GM19025 (cell line): ENCODE data around the gene CDC42EP4.
"Not testable (repeated sequence)": the region's sequence is repeated elsewhere in the genome, so short reads cannot be mapped to it uniquely, and the experiment has no call there.

ENCODE experiments used
- ATAC-seq: cut with Tn5 transposase; IDR thresholded peaks from one replicate; pipeline ENCODE4 v1.9.1; 2021; ENCODE audit warnings: mild to moderate bottlenecking, low read depth, moderate library complexity; ENCODE audit not compliant: unreplicated experiment

CDC42EP4 gene

DNA sequence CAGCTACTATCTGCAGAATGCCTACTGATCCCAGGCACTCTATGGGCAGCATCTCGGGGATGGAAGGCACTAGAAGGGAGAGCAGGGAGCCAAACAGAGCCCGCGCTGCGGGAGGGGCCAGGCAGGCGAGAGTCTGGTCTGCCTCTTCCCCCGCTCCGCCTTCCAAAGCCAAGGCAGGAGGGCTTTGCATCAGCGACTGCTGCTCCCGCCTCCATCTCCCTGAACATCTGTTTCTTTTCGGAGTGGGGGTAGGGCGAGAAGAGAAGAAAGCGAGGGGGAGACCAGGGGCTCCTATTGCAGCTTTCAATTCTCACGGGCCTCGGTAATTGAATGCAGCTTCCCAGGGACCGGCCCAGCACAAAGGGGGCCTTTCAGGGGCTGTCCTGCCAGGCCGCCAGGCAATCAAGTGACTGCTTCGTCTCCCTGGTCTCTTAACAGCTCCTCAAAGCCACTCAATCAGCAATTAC, 31.4 kb upstream of the CDC42EP4 start:
- no peak for ATAC-seq

DNA sequence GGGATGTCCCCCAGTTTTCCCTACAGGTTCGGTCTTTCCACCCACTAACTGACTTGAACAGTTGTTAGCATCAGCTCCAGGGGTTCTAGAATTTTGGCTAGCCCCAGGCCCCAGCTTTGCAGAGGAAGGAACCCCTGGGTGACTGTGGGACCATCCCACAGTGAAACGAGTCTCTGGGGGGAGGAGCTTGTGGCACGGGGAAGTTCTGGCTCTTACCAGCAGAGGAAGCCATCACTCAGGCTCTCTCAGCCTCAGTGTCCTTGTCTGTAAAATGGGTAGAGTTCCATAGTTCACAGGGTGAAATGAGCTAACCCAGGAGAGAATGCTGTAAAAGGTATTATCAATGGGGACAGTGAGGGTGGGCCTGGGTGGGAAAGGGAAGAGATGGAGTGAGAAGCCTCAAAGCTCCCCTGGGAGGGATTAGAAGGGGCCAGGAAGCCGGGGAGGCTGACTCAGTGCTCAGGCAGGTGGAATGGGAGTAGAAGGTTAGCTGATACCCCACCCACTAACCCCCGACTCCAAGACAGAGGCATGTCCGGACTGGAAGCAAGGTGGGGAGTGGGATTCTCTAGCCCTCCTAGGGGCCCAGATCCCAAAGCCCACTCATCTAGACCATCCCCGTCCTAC, 30.9 kb upstream of the CDC42EP4 start:
- ATAC-seq = no peak

DNA sequence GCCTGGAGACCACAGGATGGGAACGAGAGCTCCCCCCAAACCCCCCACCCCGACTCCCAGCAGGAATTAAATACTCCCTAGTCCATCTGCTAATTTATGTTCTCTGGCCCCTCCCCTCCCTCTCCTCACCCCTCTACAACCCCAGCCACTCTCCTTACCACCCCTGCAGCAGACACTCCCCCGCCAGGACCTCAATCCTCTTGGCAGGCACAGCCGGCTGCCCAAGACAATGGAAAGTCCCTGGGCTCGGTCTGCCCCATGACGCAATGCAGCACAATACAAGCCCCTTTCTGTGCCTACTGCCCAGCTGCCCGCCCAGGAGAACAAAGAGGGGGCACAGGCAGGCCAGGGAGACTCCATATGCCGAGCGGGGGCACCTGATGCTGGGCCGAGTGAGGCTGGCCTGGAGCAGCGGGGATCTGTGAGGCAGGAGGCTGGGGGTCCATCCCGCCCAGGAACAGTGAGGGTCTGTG, 30.3 kb upstream of the CDC42EP4 start:
- no peak for ATAC-seq

DNA sequence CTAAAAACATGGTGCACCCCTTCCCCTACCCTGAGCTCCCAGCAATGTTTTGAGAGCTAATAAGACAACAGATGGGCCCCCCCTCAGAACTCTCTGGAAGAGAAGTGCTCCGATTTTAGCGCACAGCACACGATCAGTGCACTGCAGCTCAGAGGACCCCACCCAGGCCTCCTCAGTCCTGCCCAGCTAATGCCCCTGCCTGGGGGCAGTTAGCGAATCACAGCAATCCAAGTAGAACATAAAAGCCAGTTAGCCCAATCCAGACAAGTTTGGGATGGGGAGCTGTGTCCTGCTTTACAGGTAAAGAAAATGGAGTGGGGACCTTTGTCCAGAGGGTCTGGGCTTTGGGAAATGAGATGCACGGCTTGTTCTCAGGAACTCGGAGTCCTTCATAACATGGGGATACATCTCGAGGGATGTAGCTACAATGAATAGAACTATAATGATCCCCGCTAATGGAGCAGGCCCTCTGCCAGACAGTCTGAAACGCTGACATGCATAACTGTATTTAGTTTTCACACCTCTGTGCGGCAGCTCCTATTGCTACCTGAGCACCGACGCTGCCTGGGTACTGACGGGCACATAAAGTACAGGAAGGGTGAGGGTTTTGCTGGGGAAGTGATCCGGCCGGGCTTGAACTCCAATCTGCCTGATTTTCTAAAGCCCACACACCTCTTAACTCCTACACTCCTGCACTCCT, 29.7 kb upstream of the CDC42EP4 start:
- no peak for ATAC-seq

DNA sequence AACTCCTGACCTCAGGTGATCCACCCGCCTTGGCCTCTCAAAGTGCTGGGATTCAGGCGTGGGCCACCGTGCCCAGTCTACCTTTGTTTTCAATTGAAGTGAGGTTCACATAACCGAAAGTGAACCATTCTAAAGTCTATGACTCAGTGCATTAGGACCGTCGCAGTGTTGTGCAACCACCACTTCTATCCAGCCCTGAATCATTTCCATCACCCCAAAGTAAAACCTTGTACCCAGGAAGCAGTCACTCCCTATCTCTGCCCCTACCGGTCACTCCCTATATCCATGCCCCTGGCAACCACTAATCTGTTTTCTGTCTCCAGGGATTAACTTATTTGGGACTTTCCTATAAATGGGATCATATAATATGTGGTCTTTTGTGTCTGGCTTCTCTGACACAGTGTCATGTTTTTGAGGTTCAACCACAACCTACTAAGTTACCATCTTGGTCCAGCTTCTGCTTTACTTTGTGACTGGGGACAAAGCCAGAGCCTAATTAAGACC, 28.3 kb upstream of the CDC42EP4 start:
- no peak for ATAC-seq

DNA sequence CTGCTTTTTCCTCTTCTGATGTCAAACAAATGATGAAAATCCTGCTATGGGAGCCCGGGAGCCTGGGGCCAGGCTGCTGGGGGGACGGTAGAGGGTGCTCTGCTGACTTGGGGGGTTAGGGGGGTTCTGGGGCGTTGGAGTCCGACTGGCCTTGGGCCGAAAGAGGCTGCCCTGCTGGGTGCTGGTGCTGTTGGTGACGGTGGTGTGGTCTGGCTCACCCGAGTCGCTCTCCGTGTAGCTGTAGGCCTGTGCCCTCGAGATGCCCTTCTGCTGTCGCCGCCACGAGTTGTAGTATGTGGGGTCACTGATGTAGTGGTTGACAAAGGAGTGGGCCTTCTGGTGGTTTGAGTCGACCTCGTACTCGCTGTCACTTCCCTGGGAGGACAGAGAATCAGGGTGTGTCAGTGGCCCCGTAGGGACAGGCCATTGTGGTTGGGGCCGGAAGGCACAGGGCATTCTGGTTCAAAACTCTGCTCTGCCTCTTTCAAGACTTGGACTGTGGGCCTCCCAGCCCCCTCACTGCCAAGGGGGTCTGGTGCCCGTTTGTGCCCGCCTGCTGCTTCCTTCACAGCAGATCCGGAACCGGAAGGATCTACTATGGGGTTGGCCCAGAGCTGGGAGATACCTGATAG, 26.9 kb upstream of the CDC42EP4 start:
- no peak for ATAC-seq

DNA sequence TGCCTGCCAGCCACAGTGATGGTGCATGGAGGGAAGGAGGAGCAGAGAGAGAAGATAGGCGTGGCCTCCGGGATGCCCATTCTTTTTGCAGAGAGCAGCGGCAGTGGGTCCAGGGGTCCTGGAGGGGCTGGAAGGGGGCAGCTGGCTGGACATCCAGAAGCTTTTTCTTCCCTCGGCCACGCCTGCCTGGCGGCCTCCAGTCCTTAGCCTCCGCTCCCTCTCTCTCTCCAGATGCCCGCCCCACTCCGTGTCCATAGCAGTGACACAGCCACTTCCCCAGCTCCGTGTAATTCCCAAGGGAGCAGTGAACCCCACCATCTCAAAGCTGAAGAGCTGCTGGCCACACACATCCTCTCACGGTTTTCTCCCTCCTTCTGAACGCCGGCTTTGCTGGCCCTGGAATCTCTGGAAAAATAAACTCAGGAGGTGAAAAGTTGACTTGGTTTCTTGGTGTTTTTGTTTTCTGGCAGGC, 26.3 kb upstream of the CDC42EP4 start:
- ATAC-seq = no peak

DNA sequence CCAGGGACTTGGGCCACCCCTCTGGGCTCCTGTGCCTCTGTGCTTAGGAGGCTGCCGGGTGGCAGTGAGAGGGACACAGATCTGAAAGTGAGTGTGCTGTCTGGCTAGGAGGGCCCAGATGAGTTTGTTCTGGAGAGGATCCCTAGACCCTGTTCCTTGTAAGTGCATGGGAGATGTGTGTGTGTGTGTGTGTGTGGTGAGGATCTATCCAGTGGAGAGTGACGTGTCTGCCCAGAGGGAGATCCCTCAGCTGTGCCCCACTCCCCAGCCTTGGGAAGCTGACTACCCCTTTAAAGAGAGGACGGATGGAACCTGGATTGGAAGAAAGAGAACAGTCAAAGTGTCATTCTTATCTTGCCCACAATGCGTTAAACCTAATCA, 25.5 kb upstream of the CDC42EP4 start:
- ATAC-seq = no peak

DNA sequence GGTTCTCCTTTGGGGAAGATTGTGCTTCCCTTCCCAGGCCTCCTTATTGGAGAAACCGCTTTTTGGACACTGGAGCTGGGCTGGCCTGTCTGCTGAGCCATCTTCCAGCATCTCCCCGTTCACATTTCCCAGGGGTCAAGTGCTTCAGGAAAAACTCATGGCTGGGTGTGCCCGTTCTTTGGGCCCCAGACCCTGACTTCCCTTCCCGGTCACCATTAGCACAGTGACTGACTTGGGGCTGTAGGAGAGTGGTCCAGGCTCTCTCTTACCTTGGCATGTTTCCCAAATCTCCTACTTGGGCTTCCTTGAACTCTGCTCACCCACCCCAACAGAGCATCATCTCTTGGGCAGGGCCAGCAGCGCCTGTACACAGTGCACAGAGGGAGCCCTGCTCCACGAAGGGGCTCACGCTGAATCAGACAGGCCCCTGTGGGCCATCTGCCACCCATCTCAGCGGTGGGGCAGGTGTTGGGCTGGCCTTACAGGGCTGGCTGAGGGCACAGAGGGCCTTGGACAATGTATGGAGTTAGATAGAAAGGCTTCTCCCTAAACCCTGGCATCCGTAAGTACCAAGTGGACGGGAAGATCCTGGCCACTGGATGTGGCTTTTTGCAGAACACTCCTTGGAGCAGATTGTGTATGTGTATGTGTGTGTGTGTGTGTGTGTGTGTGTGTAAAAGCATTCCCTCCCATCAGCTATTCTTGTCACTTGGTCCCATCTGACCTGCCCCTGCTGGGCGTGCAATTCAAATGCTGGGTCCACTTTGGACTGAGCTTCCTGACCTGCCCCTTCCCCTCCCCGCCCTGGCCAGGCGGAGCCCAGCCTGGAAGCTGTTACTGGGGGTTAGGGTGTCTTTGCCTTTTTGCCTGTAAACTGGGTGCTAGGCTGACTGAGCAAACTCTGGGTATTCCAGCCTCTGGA, 24.9 kb upstream of the CDC42EP4 start:
- no peak for ATAC-seq

DNA sequence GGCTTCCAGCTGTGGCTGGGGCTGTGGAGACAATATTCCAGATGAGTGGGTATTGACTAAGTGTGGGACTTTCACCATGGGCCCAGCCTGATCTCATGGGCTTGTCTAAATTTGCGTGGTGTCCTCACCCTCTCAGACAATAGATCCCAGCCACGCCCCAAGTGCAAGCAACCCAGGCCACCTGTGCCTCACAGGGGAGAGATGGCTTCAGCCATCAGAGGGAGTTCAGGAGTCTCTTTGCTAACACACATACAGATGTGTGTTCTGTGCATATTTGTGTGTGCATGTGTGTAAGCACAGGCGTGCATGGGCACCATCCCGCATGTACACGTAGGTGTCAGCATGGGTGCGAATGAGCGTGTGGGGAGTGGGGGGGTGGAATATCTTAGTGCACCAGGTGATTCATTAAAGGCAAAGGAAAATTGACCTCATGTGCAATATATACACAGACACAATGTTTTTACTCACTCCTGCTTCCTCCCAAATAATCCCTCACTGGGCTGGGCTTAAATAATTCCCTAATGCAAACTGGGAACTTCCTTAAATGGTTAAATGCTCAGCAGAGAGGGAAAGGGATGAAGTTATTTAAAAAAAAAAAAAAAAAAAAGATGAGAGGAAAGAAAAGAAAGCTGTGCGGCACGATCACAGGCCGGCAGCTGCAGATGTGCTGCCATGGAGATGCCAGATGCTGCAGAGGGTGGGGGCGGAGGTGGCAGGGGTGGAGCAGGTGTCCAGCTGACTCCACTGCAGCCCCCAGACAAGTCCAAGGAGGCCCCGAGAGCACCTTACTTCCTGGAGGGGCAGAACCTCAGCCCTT, 24.0 kb upstream of the CDC42EP4 start:
- no peak for ATAC-seq

DNA sequence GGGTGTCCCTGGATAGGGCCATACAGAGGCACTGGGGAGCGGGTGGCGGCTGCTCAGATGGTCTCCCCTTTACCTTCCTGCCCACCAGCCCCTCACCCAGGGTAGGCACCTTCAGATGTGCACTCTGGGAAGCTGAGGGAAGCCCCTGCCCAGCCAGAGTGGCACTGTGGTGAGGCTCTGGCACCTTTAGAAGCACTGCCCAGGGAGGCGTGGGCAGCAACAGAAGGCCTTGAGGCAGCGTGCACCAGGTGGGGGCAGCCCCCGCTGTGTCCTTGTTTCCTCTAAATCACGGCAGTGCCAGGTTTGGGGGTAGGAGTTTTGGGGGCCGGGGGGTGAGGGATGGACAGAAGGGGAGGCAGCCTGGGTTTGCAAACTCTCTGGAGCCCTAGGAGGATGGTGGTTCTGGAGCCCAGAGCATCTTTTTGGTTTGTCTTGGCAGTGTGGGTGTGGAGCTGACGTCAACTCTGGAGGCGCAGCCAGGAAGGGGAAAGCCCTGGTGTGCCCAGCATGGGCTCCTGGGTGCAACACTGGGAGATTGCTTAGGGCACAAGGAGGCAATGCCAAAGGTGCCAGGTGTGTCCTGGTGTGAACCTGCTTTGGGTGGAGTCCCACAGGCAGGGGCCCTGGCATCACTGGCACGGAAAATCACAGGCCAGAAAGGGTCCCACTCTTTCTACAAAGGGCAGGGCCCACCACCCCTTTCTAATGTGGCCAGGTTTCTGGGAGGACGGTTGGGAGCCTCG, 23.1 kb upstream of the CDC42EP4 start:
- ATAC-seq = no peak

DNA sequence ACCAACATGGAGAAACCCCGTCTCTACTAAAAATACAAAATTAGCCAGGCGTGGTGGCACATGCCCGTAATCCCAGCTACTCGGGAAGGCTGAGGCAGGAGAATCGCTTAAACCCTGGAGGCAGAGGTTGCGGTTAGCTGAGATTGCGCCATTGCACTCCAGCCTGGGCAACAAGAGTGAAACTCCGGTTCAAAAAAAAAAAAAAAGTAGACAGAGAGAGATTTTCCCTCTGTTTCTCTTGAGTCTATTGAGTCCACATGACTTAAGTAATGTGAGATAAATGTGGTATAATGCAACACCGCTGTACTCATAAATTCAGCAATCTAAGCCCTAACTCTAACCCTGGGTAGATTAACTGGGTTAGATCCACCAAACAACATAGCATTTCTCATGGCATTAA, 21.6 kb upstream of the CDC42EP4 start:
- ATAC-seq = not testable (repeated sequence)

DNA sequence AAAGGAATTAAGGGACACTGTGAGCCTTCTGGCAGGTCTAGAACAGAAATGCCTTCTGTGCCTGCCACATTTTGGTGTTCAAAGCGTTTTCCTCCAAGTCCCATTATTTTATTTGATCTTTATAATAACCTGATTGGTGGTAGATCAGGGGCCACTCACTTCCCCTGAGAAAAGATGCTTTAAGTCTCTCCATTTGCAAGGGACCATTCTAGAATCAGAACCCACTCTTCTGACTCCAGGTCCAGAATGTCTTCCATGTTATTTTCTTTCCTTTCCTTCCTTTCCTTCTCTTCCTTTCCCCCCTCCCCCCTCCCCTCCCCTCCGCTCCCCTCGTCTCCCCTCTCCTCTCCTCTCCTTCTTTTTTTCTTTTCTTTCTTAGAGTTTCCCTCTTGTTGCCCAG, 19.3 kb upstream of the CDC42EP4 start:
- ATAC-seq = no peak

DNA sequence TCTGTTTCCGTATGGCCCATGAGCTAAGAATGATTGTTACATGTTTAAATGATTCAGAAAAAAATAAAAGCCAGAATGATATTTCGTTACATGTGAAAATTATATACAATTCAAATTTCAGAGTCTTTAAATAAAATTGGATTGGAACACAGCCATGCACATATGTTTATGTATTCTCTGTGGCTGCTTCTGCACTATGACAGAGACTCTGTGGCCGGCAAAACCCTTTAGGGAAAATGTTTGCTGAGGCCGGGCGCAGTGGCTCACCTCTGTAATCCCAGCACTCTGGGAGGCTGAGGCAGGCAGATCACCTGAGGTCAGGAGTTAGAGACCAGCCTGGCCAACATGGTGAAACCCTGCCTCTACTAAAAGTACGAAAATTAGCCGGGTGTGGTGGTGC, 15.9 kb upstream of the CDC42EP4 start:
- ATAC-seq = no peak

DNA sequence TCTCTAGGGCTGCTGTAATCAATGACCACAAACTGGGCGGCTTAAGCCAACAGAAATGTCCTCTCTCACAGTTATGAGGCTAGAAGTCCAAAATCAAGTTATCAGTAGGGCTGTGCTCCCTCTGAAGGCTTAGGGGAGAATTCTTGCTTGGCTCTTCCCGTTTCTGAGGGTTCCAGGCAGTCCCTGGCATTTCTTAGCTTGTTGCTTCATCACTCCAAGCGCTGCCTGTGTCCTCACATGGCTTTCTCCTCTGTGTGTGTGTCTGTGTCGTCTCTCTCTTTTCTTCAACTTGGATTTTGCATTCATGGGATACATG, 13.7 kb upstream of the CDC42EP4 start:
- no peak for ATAC-seq

DNA sequence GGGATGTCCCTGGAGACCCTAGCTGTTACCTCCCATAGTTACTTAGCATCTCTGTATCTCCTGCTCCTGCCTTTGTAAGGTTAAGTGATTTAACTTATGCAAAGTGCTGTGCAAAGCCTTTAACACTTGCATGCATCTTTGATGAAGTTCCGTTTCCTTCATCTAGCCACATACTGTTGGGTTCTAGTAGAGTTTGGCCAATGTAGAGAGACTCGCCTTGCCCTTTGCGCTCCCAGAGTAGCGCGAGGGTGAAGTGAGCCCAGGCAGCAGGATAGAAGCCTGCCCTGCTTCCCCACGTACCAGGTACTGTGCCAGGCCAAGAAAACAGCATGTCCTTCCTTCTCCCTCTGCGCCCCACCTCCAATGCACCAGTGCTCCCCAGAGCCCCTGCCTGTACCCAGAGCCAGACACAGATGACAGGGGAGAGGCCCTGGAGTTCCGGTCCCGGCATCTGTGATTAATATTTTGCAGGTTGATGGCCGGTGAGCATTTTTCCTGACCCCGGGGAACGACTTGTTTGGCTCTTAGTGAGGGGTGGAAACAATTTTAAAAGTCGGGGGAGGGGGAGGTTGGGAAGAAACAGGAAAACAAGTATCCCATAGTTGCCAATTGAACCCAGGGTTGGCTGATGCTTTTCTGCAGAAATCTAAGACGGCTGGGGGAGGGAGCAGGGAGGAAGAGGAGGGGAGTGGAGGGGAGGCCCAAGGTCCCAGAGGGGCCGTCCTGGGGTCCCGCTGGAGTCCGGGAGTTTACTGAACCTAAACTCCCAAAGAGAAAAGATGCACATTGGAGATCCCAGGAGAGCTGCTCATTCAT, 13.1 kb upstream of the CDC42EP4 start:
- ATAC-seq = no peak

DNA sequence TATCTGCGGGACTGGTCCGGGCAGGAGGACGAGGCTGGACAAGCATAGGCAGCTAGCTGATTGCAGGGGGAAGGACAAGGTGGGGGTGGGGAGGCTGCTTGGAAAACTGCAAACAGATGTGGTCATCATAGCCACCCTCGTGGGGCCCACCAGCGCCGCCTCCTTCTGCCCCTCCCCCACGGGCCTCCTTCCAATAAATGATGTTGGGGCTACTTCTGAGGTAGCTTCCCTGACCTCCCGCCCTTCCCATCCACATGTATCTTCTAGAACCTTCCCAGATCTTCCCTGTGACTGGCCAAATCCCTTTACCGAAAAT, 12.3 kb upstream of the CDC42EP4 start:
- ATAC-seq = no peak

DNA sequence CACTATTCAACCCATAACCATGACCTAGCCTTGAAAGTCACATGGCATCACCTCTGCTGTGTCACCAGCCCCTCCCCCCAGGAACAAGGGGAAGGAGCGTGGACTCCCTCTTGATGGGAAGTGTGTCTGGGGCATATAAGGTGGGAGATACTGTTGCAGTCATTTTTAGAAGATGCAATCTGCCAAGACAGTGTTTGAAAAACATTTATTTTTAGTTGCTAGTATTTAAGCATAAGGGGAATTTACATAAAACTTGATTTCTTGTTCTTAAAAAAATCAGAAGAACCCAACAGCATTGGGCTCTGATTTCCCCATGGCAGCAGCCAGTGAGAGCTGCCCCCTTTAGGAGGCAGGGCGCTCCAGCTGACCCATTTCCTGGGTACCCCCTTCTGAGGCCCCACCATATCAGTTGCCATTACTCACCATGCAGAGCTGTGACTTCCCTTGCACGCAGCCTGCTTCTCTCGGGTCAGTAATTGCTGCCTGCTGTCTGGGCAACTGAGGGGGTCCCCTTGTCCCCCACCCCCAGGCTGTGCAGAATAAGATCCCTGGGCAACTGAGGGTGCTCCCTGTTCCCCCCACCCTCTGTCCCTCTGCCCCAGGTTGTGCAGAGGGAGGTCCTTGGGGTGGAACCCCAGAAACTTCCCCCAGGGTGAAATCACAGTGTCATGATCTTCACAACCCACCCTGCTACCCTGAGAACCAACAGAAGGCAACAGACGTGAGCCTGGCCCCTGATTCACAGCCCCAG, 11.8 kb upstream of the CDC42EP4 start:
- ATAC-seq = no peak
